ENCODE measurements around the gene PTPN23. TPM values are rescaled to one million over a fixed set of nuclear protein-coding genes. Genes with fewer than 3 reads are reported as not detected.

The PTPN23 gene
- total RNA-seq, 4 donors from 2014 or later: 30.8 to 277 (median 90.7) TPM

- no peak overlapping the region for H3K4me3 ChIP-seq
- no peaks in the 10 kb centered on the region for H3K27me3 ChIP-seq
- peaks cover 0 to 2% (median 0%) of the 10 kb centered on the region in 4 donors for H3K4me1 ChIP-seq
- peaks cover 0 to 77% (median 3%) of the 10 kb centered on the region in 3 donors for H3K36me3 ChIP-seq
- no peak for TF ChIP-seq POLR2A (IDR thresholded peaks at IDR 0.05)
- no peak for TF ChIP-seq EP300 (IDR thresholded peaks at IDR 0.05)
- TF ChIP-seq, protein P1, sequence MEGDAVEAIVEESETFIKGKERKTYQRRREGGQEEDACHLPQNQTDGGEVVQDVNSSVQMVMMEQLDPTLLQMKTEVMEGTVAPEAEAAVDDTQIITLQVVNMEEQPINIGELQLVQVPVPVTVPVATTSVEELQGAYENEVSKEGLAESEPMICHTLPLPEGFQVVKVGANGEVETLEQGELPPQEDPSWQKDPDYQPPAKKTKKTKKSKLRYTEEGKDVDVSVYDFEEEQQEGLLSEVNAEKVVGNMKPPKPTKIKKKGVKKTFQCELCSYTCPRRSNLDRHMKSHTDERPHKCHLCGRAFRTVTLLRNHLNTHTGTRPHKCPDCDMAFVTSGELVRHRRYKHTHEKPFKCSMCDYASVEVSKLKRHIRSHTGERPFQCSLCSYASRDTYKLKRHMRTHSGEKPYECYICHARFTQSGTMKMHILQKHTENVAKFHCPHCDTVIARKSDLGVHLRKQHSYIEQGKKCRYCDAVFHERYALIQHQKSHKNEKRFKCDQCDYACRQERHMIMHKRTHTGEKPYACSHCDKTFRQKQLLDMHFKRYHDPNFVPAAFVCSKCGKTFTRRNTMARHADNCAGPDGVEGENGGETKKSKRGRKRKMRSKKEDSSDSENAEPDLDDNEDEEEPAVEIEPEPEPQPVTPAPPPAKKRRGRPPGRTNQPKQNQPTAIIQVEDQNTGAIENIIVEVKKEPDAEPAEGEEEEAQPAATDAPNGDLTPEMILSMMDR (IDR thresholded peaks at IDR 0.05): no peak
- no peaks in the 10 kb centered on the region for H3K9me3 ChIP-seq
- DNase-seq (ENCODE audit: low spot score in 2 of 2): no peak
- WGBS, 2 donors: 83 to 88% methylated on average over 6 to 7 of the region's 7 CpGs
- no peak overlapping the region for H3K27ac ChIP-seq
Measured at GRCh38 chr3:47430606-47431005, 49.8 kb downstream of the PTPN23 start.

DNA sequence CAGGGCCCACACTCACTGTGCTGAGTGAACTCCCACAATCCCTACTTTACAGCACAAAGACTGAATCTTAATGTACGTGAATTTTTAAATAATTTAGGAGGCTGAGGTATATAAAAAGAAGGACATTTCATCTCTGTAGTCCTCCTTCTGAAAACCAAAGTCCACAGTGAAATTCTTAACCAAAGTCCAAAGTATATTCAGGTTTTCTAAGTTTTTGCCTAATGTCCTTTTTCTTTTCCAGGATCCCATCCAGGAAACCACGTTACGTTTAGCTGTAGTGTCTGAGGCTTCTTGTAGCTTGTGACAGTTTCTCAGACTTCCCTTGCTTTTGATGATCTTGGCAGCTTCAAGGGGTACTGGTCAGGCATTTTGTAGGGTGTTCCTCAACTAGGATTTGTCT lies 50.4 kb downstream of the PTPN23 start:
- Histone ChIP-seq H3K4me1 (peaks cover 0 to 2% (median 0%) of the 10 kb centered on the region in 4 donors), H3K4me3 (no peak overlapping the region), H3K9me3 (no peaks in the 10 kb centered on the region), H3K27me3 (no peaks in the 10 kb centered on the region), H3K36me3 (peaks cover 0 to 71% (median 0%) of the 10 kb centered on the region in 3 donors), H3K27ac (no peak overlapping the region)
- WGBS, 2 donors: 87 to 88% methylated on average over 3 of the region's 3 CpGs
- no peak for TF ChIP-seq EP300 (IDR thresholded peaks at IDR 0.05)
- TF ChIP-seq POLR2A (IDR thresholded peaks at IDR 0.05): no peak
- TF ChIP-seq, protein P1 (IDR thresholded peaks at IDR 0.05): no peak
- DNase-seq (ENCODE audit: low spot score in 2 of 2): no peak

DNA sequence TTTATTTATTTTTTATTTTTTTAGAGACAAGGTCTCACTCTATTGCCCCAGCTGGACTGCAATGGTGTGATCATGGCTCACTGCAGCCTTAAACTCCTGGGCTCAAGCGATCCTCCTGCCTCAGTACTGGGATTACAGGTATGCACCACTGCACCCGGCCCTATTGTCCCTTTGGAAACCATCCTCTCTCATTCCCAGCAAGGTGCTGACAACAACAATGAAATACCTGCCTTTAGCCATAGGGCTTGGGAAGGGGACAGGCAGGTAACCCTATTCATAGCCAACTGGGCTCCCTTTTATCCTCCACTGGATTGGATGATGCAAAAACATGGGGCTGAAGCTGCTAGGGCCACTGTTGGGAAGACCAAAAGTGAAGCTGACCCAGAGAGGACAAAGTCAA lies 51.9 kb downstream of the PTPN23 start:
- no peak overlapping the region for H3K27ac ChIP-seq
- no peaks in the 10 kb centered on the region for H3K27me3 ChIP-seq
- TF ChIP-seq POLR2A (IDR thresholded peaks at IDR 0.05): no peak
- WGBS, 2 donors: 89 to 92% methylated on average over 2 of the region's 2 CpGs
- peaks cover 0 to 65% (median 0%) of the 10 kb centered on the region in 3 donors for H3K36me3 ChIP-seq
- peaks cover 0 to 2% (median 0%) of the 10 kb centered on the region in 4 donors for H3K4me1 ChIP-seq
- H3K9me3 ChIP-seq: no peaks in the 10 kb centered on the region
- no peak for DNase-seq (ENCODE audit: low spot score in 2 of 2)
- no peak overlapping the region for H3K4me3 ChIP-seq

GRCh38 chr3:47433796-47434195 lies 53.0 kb downstream of the PTPN23 start:
- TF ChIP-seq, protein P1 (IDR thresholded peaks at IDR 0.05): no peak
- TF ChIP-seq EP300 (IDR thresholded peaks at IDR 0.05): no peak
- no peak for TF ChIP-seq POLR2A (IDR thresholded peaks at IDR 0.05)
- DNase-seq (ENCODE audit: low spot score in 2 of 2): no peak
- WGBS, 2 donors: 93 to 96% methylated on average over 3 of the region's 3 CpGs

GRCh38 chr3:47434849-47435248 lies 54.0 kb downstream of the PTPN23 start:
- no peak overlapping the region for H3K27ac ChIP-seq
- WGBS, 2 donors: 85 to 94% methylated on average over 4 of the region's 4 CpGs
- peaks cover 0 to 3% (median 0%) of the 10 kb centered on the region in 4 donors for H3K4me1 ChIP-seq
- H3K27me3 ChIP-seq: no peaks in the 10 kb centered on the region
- TF ChIP-seq, protein P1 (IDR thresholded peaks at IDR 0.05): no peak
- TF ChIP-seq POLR2A (IDR thresholded peaks at IDR 0.05) (no peak), EP300 (IDR thresholded peaks at IDR 0.05) (no peak)
- no peak overlapping the region for H3K4me3 ChIP-seq
- H3K9me3 ChIP-seq: no peaks in the 10 kb centered on the region
- no peak for DNase-seq (ENCODE audit: low spot score in 2 of 2)
- peaks cover 0 to 68% (median 0%) of the 10 kb centered on the region in 3 donors for H3K36me3 ChIP-seq

More at GRCh38 chr3:47433796-47434195, 53.0 kb downstream of the PTPN23 start:
- peaks cover 0 to 2% (median 0%) of the 10 kb centered on the region in 4 donors for H3K4me1 ChIP-seq
- H3K9me3 ChIP-seq: no peaks in the 10 kb centered on the region
- no peaks in the 10 kb centered on the region for H3K27me3 ChIP-seq
- H3K4me3 ChIP-seq: no peak overlapping the region
- H3K27ac ChIP-seq: no peak overlapping the region
- peaks cover 0 to 64% (median 0%) of the 10 kb centered on the region in 3 donors for H3K36me3 ChIP-seq

All from tibial nerve (tissue), 4 donors.